Kidney (tissue), 14 donors: ENCODE results near the gene CCDC137. TPM values are rescaled to one million over a fixed set of nuclear protein-coding genes. Genes with fewer than 3 reads are reported as not detected.

ENCODE experiments used
- DNase-seq, 5 donors: peaks; one replicate each; pipeline ENCODE4 v3.0.0-alpha.2; 2013 to 2020
- FAIRE-seq: peaks from 2 replicates; lab custom pipeline; 2012; peaks lifted over from hg19 to GRCh38; lab: Jason Lieb, UNC
- H3K27ac ChIP-seq, 2 donors: one replicate each; pipeline ENCODE4 v1.7.0; 2013; ENCODE audit warnings: low read depth in 2 of 2, low read length in 2 of 2, inconsistent platforms in 1 of 2
- H3K27me3 ChIP-seq: one replicate; pipeline ENCODE4 v1.7.1; 2013; ENCODE audit warnings: low read length, inconsistent platforms; ENCODE audit not compliant: control insufficient read depth, insufficient read depth
- H3K36me3 ChIP-seq, 3 donors: one replicate each; pipeline versions ENCODE4 v1.7.0 to v1.7.1; 2013; ENCODE audit warnings: low read length in 3 of 3, control low read depth in 1 of 3, inconsistent platforms in 1 of 3; ENCODE audit not compliant: insufficient read depth in 3 of 3, control insufficient read depth in 2 of 3
- H3K4me1 ChIP-seq, 3 donors: one replicate each; pipeline versions ENCODE4 v1.7.0 to v1.7.1; 2013; ENCODE audit warnings: low read length in 3 of 3, inconsistent platforms in 1 of 3, low read depth in 1 of 3; ENCODE audit not compliant: control insufficient read depth in 2 of 3, insufficient read depth in 2 of 3
- H3K4me3 ChIP-seq, 3 donors: one replicate each; pipeline versions ENCODE4 v1.7.0 to v1.8.1; 2013; ENCODE audit warnings: low read length in 3 of 3, control low read depth in 1 of 3, inconsistent platforms in 1 of 3
- H3K9ac ChIP-seq, 3 donors: one replicate each; pipeline versions ENCODE4 v1.7.0 to v1.7.1; 2013; ENCODE audit warnings: low read length in 3 of 3, control low read depth in 1 of 3, inconsistent platforms in 1 of 3
- H3K9me3 ChIP-seq, 3 donors: one replicate each; pipeline versions ENCODE4 v1.7.0 to v1.7.1; 2013; ENCODE audit warnings: low read length in 3 of 3, control low read depth in 1 of 3, inconsistent platforms in 1 of 3; ENCODE audit not compliant: control insufficient read depth in 2 of 3, insufficient read depth in 1 of 3
- CTCF ChIP-seq: IDR thresholded peaks from 3 replicates; pipeline ENCODE4 v1.5.1; 2012; ENCODE audit warnings: mild to moderate bottlenecking, moderate library complexity, borderline replicate concordance; ENCODE audit not compliant: insufficient read depth; ENCODE audit errors: extremely low read depth
- intact Hi-C: fragments of 100-400 bp; cut with DNase I; formaldehyde crosslinking; loops from one replicate; pipeline ENCODE4 v1.11.1; 2022
- polyA plus RNA-seq: library from polyadenylated mRNA; stranded (reverse); fragments of 350-450 nt; fragmentation: Illumina TruSeq; extraction: RNeasy Lipid Tissue Mini Kit (QIAGEN cat#74804); gene quantifications from one replicate; pipeline ENCODE4 v1.2.3, GENCODE V29; 2014; ENCODE audit warnings: low read depth, low replicate concordance; ENCODE audit not compliant: insufficient read depth
- total RNA-seq: library from RNA; stranded (reverse); fragmentation: NEBNext Ultra II Directional; extraction: Animal tissue kit (Norgen Biotek cat#: 25700); gene quantifications from one replicate; pipeline ENCODE4 v1.2.1, GENCODE V29; 2021
- donor health status: control.
- donor health status: control.
- donor health status: control.
- donor health status: control.
- donor health status: control.
- donor health status: DM: yes; HTN: yes; CAD: no.
- donor health status: Normal renal cell carcinoma (clear cell type).

Gene CCDC137
- total and polyA plus RNA-seq, 2 donors from 2014 or later: 14.7 to 18.8 TPM

- no peaks in the 10 kb centered on the region for H3K9me3 ChIP-seq
- intact Hi-C loops: no loop called here
- no peak overlapping the region for H3K27ac ChIP-seq
- H3K36me3 ChIP-seq: no peaks in the 10 kb centered on the region
- no peak overlapping the region for H3K9ac ChIP-seq
- H3K4me3 ChIP-seq: no peak overlapping the region
- no peak for TF ChIP-seq CTCF
- H3K27me3 ChIP-seq: no peaks in the 10 kb centered on the region
- H3K4me1 ChIP-seq: peaks cover 0 to 23% (median 4%) of the 10 kb centered on the region in 3 donors
- no peak for FAIRE-seq
- DNase-seq: no peak
Observed at GRCh38 chr17:81717766-81718089, 51.2 kb downstream of the CCDC137 start.

- FAIRE-seq: no peak
- no peak for DNase-seq
- no peak for TF ChIP-seq CTCF
- H3K36me3 ChIP-seq: no peaks in the 10 kb centered on the region
- no peak overlapping the region for H3K9ac ChIP-seq
- H3K9me3 ChIP-seq: no peaks in the 10 kb centered on the region
- no peak overlapping the region for H3K27ac ChIP-seq
- H3K4me3 ChIP-seq: no peak overlapping the region
- no peaks in the 10 kb centered on the region for H3K27me3 ChIP-seq
- H3K4me1 ChIP-seq: peaks cover 0 to 7% (median 6%) of the 10 kb centered on the region in 3 donors
- intact Hi-C loops: no loop called here
Observed at GRCh38 chr17:81719410-81720266, 53.1 kb downstream of the CCDC137 start.

- H3K9me3 ChIP-seq: no peaks in the 10 kb centered on the region
- no peak for TF ChIP-seq CTCF
- DNase-seq (no peak), FAIRE-seq (no peak)
- H3K36me3 ChIP-seq: no peaks in the 10 kb centered on the region
- H3K9ac ChIP-seq: no peak overlapping the region
- no peak overlapping the region for H3K4me3 ChIP-seq
- no peak overlapping the region for H3K27ac ChIP-seq
- intact Hi-C loops: no loop called here
- H3K4me1 ChIP-seq: peaks cover 0 to 6% (median 4%) of the 10 kb centered on the region in 3 donors
- H3K27me3 ChIP-seq: no peaks in the 10 kb centered on the region
Observed at GRCh38 chr17:81720267-81721071, 53.9 kb downstream of the CCDC137 start.
